Measurements from ENCODE around the gene PCGF5. TPM values are rescaled to one million over a fixed set of nuclear protein-coding genes. Genes with fewer than 3 reads are reported as not detected.

PCGF5 gene
- total and polyA plus RNA-seq, 2 of the 8 experiments (the other 6 are each of a cell fraction or from before 2014, with no cell fraction given) = 5.8 to 8.4 TPM

- no peaks in the 10 kb centered on the region for H3K36me3 ChIP-seq (ENCODE audit: control insufficient read depth in 2 of 4, insufficient read depth in 4 of 4, low read length in 3 of 4)
- H4K5ac ChIP-seq (ENCODE audit: insufficient read length, low read depth, low read length) = no peak overlapping the region
- no peak overlapping the region for H3K27ac ChIP-seq (ENCODE audit: low read depth, low read length)
- H3K56ac ChIP-seq (replicated peaks; ENCODE audit: insufficient read length, low read depth, low read length) = no peak overlapping the region
- no peak overlapping the region for H3K4me3 ChIP-seq (ENCODE audit: extremely low read depth in 1 of 4, insufficient read depth in 2 of 4, low read depth in 3 of 4, low read length in 4 of 4)
- no peak overlapping the region for H3K23ac ChIP-seq (ENCODE audit: insufficient read length)
- H2AFZ ChIP-seq (ENCODE audit: low read length) = no peak overlapping the region
- H3K14ac ChIP-seq (ENCODE audit: insufficient read length) = no peak overlapping the region
- H3K4me2 ChIP-seq (ENCODE audit: insufficient read depth in 1 of 2, low read depth in 2 of 2, low read length in 2 of 2) = no peak overlapping the region
- no peak overlapping the region for H2BK120ac ChIP-seq (replicated peaks; ENCODE audit: low read depth, low read length)
- no peak overlapping the region for H3K9ac ChIP-seq (replicated peaks in 1 of 4; ENCODE audit: extremely low read depth in 1 of 4, low read depth in 3 of 4, low read length in 3 of 4)
- no peak for TF ChIP-seq CBX5 (IDR thresholded peaks at IDR 0.05; ENCODE audit: low read depth, low read length)
- no peak for TF ChIP-seq SIX5 (IDR thresholded peaks at IDR 0.05; ENCODE audit: low read depth, low read length)
- no peak for TF ChIP-seq EZH2 (IDR thresholded peaks at IDR 0.05; ENCODE audit: low read depth, low read length, severe bottlenecking)
- TF ChIP-seq MAX (IDR thresholded peaks at IDR 0.05) = no peak
- TF ChIP-seq E2F6 (IDR thresholded peaks at IDR 0.05) = no peak
- no peak for TF ChIP-seq SP4 (IDR thresholded peaks at IDR 0.05; ENCODE audit: low read length)
- TF ChIP-seq BCL11A (IDR thresholded peaks at IDR 0.05; ENCODE audit: low read depth in 2 of 2, low read length in 2 of 2) = no peak
- TF ChIP-seq ASH2L (IDR thresholded peaks at IDR 0.05; ENCODE audit: low read length) = no peak
- TF ChIP-seq BACH1 (IDR thresholded peaks at IDR 0.05; ENCODE audit: low read length) = no peak
- TF ChIP-seq CHD1 (IDR thresholded peaks at IDR 0.05; ENCODE audit: low read depth, low read length) = no peak
- TF ChIP-seq EGR1 (IDR thresholded peaks at IDR 0.05; ENCODE audit: borderline replicate concordance, low read depth, low read length) = no peak
- no peak overlapping the region for H4K8ac ChIP-seq (ENCODE audit: extremely low read depth, insufficient read depth, low read length)
- no peak overlapping the region for H3K4ac ChIP-seq (replicated peaks; ENCODE audit: insufficient read length, low read depth, low read length)
- no peaks in the 10 kb centered on the region; the same call in 1 of the 2 replicates for H3K23me2 ChIP-seq (ENCODE audit: low read depth, low read length)
- ChIA-PET CTCF (ENCODE audit: partially characterized antibody) (interaction anchor here (1.0 to 2.9 kb wide), 7 partner anchors 8 to 1876 kb away, joined by 3 to 15 read pairs (median 8); no protein-coding TSS in a partner anchor), POLR2A (ENCODE audit: partially characterized antibody) (no interaction called here)
- no peaks in the 10 kb centered on the region for H3K79me2 ChIP-seq (ENCODE audit: control insufficient read depth in 1 of 2, insufficient read depth in 2 of 2, low read length in 2 of 2)
- DNase-seq (ENCODE audit: low read depth in 1 of 2, low spot score in 2 of 2) (no peak), FAIRE-seq (no peak)
- 93% methylated on average over 3 of the region's 3 CpGs; no CpG with 5 or more reads in 1 of the 2 experiments for WGBS, 2 experiments (ENCODE audit: extremely low coverage in 1 of 2, insufficient coverage in 1 of 2, insufficient read length in 1 of 2, insufficient replicate concordance in 2 of 2, low coverage in 1 of 2, low lambda C conversion rate in 2 of 2, missing lambda C conversion rate in 1 of 2)
- H2AK5ac ChIP-seq (ENCODE audit: low read depth, low read length) = no peak overlapping the region
- no peak overlapping the region for H3K18ac ChIP-seq (ENCODE audit: extremely low read depth, low read length)
- no peak overlapping the region for H2BK15ac ChIP-seq (ENCODE audit: low read length)
- no peaks in the 10 kb centered on the region for H3K9me3 ChIP-seq (ENCODE audit: insufficient read depth in 2 of 2, low read depth in 1 of 2, low read length in 1 of 2)
- no peak overlapping the region for H2BK5ac ChIP-seq (ENCODE audit: low read depth, low read length)
- no peaks in the 10 kb centered on the region for H4K20me1 ChIP-seq (replicated peaks in 1 of 2; ENCODE audit: control insufficient read depth in 1 of 2, insufficient read depth in 2 of 2, low read length in 2 of 2)
- H2BK20ac ChIP-seq (ENCODE audit: low read length) = no peak overlapping the region
- H2BK12ac ChIP-seq (ENCODE audit: low read depth, low read length) = no peak overlapping the region
- no peak overlapping the region for H4K91ac ChIP-seq (replicated peaks; ENCODE audit: insufficient read length, low read length)
- H3K79me1 ChIP-seq (ENCODE audit: low read depth, low read length) = no peaks in the 10 kb centered on the region
- H3K4me1 ChIP-seq (replicated peaks in 1 of 4; ENCODE audit: control insufficient read depth in 3 of 4, insufficient read depth in 4 of 4, low read length in 3 of 4) = peaks cover 0 to 3% (median under 1%) of the 10 kb centered on the region in 4 experiments; a peak in 1 of 7 replicates
- H3K27me3 ChIP-seq (replicated peaks in 1 of 4; ENCODE audit: control insufficient read depth in 3 of 4, extremely low read depth in 1 of 4, insufficient read depth in 3 of 4, low read length in 3 of 4) = no peaks in the 10 kb centered on the region
Measured at GRCh38 chr10:91294134-91294906, 73.9 kb downstream of the PCGF5 start.
